CD4-positive, alpha-beta T cell (primary cell): ENCODE data around the gene XKR7. TPM values are rescaled to one million over a fixed set of nuclear protein-coding genes. Genes with fewer than 3 reads are reported as not detected.
"Not testable (repeated sequence)": the region's sequence is repeated elsewhere in the genome, so short reads cannot be mapped to it uniquely, and the experiment has no call there.

ENCODE experiments used
- ATAC-seq: fragments of 200-7000 bp; cut with Tn5 transposase; one replicate; pipeline ENCODE4 v1.10.0; 2022; ENCODE audit warnings: mild to moderate bottlenecking; ENCODE audit not compliant: poor library complexity
- CTCF ChIA-PET: fragments of 350-600 bp; sonication (Branson Sonifier 250); formaldehyde crosslinking; loops from one replicate; lab custom pipeline; 2021; ENCODE audit warnings: antibody characterized with exemption, inconsistent platforms; lab: Charles Lee
- POLR2A ChIA-PET: fragments of 350-600 bp; sonication (Branson Sonifier 250); formaldehyde crosslinking; loops from one replicate; lab custom pipeline; 2021; ENCODE audit warnings: antibody characterized with exemption, inconsistent platforms; lab: Charles Lee
- DNase-seq, 14 experiments: peaks; one replicate each; pipeline ENCODE4 v3.0.0-alpha.2; 2013 to 2020; ENCODE audit warnings: mixed read lengths in 2 of 14
- H3K27ac ChIP-seq, 2 donors: one replicate each; pipeline versions ENCODE4 v1.5.1 to v1.7.0; 2013; ENCODE audit warnings: low read length in 2 of 2, low read depth in 1 of 2, mild to moderate bottlenecking in 1 of 2
- H3K27me3 ChIP-seq, 2 experiments: 1 replicate in 1 of 2; 2 replicates in 1 of 2; pipeline versions ENCODE4 v1.6.1 to v1.7.0; 2013; ENCODE audit warnings: low read length in 2 of 2, control low read depth in 1 of 2, mild to moderate bottlenecking in 1 of 2, moderate library complexity in 1 of 2; ENCODE audit not compliant: insufficient read depth in 2 of 2, control insufficient read depth in 1 of 2
- H3K36me3 ChIP-seq: one replicate; pipeline ENCODE4 v1.6.1; 2013; ENCODE audit warnings: low read length, control low read depth; ENCODE audit not compliant: insufficient read depth
- H3K4me1 ChIP-seq: one replicate; pipeline ENCODE4 v1.6.1; 2013; ENCODE audit warnings: low read length, control low read depth; ENCODE audit not compliant: insufficient read depth
- H3K4me3 ChIP-seq: one replicate; pipeline ENCODE4 v1.5.1; 2013; ENCODE audit warnings: mild to moderate bottlenecking, low read length, moderate library complexity
- H3K9me3 ChIP-seq, 2 experiments: 1 replicate in 1 of 2; 2 replicates in 1 of 2; pipeline versions ENCODE4 v1.6.1 to v1.7.0; 2013; ENCODE audit warnings: low read length in 2 of 2, mild to moderate bottlenecking in 2 of 2, control low read depth in 1 of 2, moderate library complexity in 1 of 2; ENCODE audit not compliant: control insufficient read depth in 1 of 2, insufficient read depth in 1 of 2
- H3K27ac Mint-ChIP-seq: one replicate; pipeline ENCODE4 v1.8.0; 2020; ENCODE audit warnings: mixed read lengths
- H3K27me3 Mint-ChIP-seq: one replicate; pipeline ENCODE4 v1.8.0; 2021; ENCODE audit warnings: mixed read lengths
- H3K36me3 Mint-ChIP-seq: one replicate; pipeline ENCODE4 v1.8.0; 2021; ENCODE audit warnings: low read depth, mixed read lengths
- H3K4me1 Mint-ChIP-seq: one replicate; pipeline ENCODE4 v1.8.0; 2021; ENCODE audit warnings: low read depth, mixed read lengths
- H3K4me3 Mint-ChIP-seq: one replicate; pipeline ENCODE4 v1.8.0; 2020; ENCODE audit warnings: mild to moderate bottlenecking, mixed read lengths
- H3K9me3 Mint-ChIP-seq: one replicate; pipeline ENCODE4 v1.8.0; 2020; ENCODE audit warnings: mixed read lengths
- intact Hi-C, 2 experiments: fragments of 100-400 bp; cut with DNase I in 1 of 2; cut with micrococcal nuclease in 1 of 2; formaldehyde crosslinking; loops; one replicate each; pipeline versions ENCODE4 v1.15.1 to v1.9.0; 2023 to 2025; cut with DNase I, micrococcal nuclease
- total RNA-seq, 174 experiments: library from RNA in 2 of 174; stranded (reverse) in 2 of 174; gene quantifications; one replicate each; pipeline ENCODE4 v1.2.3 and lab custom pipeline; 2021 to 2026
- TF ChIP-seq, protein P1 (sequence below): fragments of 200-600 bp; IDR thresholded peaks from one replicate; pipeline ENCODE4 v1.8.0; 2022; ENCODE audit warnings: antibody characterized with exemption, mild to moderate bottlenecking

The XKR7 gene
- total RNA-seq, 2 experiments from 2014 or later: not detected

DNA sequence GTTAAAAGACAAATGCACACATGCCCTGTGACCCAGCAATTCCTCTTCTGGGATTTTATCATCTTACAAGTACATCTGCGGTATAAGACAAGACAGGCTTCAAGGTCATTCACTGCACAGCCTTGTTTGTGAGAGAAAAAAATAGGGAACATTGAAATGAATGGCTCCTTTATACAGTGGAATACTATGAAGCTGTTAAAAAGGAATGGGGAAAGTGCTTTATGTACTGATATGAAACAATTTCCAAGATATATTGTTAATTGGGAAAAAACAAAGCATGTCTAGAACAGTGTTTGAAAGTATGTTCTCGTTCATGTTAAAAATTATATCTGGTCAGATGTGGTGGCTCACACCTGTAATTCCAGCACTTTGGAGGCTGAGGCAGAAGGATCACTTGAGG is 41.5 kb upstream of the XKR7 start:
- CTCF ChIA-PET: interaction anchor here (0.5 kb wide), 1 partner anchor 21 kb away, joined by 3 read pairs; no protein-coding TSS in a partner anchor
- no peak for ATAC-seq

DNA sequence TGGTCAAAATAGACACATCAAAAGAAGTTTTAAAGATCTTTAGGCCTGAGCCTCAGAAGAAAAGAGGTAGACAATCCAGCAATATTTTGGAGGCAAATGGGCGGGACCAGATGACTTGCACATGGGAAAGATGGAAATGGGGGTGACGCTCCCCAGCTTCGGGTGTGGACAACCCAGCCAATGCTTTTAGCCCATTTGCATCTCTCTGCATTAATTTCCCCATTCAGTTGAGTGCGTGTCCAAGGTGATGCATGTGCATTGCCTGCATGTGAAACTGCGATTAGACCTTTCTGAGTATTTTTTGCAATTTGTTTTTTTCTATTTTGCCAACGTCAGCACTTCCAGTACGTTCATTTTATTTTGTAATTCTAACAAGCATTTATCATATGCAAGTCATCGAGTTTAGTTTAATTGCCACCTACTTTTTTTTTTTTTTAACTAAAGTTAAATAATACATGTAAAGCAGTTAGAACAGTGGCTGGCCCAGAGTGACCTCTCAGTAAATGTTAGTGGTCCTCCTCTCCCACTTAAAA is 40.3 kb upstream of the XKR7 start:
- Mint-ChIP-seq H3K4me3 (no peak overlapping the region), H3K27ac (no peak overlapping the region), H3K27me3 (peaks cover 39% of the 10 kb centered on the region), H3K9me3 (no peaks in the 10 kb centered on the region), H3K36me3 (no peaks in the 10 kb centered on the region), H3K4me1 (no peaks in the 10 kb centered on the region)
- ChIA-PET CTCF (no interaction called here), POLR2A (no interaction called here)
- H3K4me3 ChIP-seq: no peak overlapping the region
- no peaks in the 10 kb centered on the region for H3K9me3 ChIP-seq
- DNase-seq (no peak), ATAC-seq (no peak)
- TF ChIP-seq, protein P1, sequence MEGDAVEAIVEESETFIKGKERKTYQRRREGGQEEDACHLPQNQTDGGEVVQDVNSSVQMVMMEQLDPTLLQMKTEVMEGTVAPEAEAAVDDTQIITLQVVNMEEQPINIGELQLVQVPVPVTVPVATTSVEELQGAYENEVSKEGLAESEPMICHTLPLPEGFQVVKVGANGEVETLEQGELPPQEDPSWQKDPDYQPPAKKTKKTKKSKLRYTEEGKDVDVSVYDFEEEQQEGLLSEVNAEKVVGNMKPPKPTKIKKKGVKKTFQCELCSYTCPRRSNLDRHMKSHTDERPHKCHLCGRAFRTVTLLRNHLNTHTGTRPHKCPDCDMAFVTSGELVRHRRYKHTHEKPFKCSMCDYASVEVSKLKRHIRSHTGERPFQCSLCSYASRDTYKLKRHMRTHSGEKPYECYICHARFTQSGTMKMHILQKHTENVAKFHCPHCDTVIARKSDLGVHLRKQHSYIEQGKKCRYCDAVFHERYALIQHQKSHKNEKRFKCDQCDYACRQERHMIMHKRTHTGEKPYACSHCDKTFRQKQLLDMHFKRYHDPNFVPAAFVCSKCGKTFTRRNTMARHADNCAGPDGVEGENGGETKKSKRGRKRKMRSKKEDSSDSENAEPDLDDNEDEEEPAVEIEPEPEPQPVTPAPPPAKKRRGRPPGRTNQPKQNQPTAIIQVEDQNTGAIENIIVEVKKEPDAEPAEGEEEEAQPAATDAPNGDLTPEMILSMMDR: no peak
- no peaks in the 10 kb centered on the region for H3K4me1 ChIP-seq
- peaks cover 7 to 12% of the 10 kb centered on the region in 2 experiments for H3K27me3 ChIP-seq
- H3K27ac ChIP-seq: no peak overlapping the region
- intact Hi-C loops: no loop called here
- no peaks in the 10 kb centered on the region for H3K36me3 ChIP-seq

More for the DNA sequence above, 41.5 kb upstream of the XKR7 start:
- Mint-ChIP-seq H3K27me3 (peaks cover 44% of the 10 kb centered on the region), H3K4me3 (no peak overlapping the region), H3K4me1 (no peaks in the 10 kb centered on the region), H3K9me3 (no peaks in the 10 kb centered on the region), H3K27ac (no peak overlapping the region), H3K36me3 (no peaks in the 10 kb centered on the region)
- H3K4me1 ChIP-seq: no peaks in the 10 kb centered on the region
- H3K27ac ChIP-seq: no peak overlapping the region
- H3K36me3 ChIP-seq: no peaks in the 10 kb centered on the region
- no peaks in the 10 kb centered on the region for H3K9me3 ChIP-seq
- peaks cover 7 to 12% of the 10 kb centered on the region in 2 experiments for H3K27me3 ChIP-seq
- POLR2A ChIA-PET: no interaction called here
- no peak overlapping the region for H3K4me3 ChIP-seq
- intact Hi-C loops: no loop called here
- TF ChIP-seq, protein P1: no peak
- no peak for DNase-seq

DNA sequence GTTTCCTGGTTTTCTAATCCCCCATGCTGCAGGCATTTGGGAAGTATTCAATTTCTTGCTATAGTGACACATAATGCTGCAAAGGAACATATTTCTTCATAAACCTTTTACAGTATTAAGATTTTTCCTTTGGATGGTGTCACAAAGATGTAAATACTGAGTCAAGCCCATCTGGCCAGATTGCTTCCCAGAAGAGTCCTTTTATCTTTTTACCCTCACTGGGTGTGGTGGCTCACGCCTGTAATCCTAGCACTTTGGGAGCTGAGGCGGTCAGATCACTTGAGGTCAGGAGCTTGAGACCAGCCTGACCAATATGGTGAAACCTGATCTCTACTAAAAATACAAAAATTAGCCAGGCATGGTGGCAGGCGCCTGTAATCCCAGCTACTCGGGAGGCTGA is 38.3 kb upstream of the XKR7 start:
- H3K27me3 ChIP-seq: peaks cover 5 to 12% of the 10 kb centered on the region in 2 experiments
- H3K4me1 Mint-ChIP-seq, H3K4me1 ChIP-seq, POLR2A ChIA-PET, H3K4me3 Mint-ChIP-seq, H3K9me3 Mint-ChIP-seq, H3K27ac ChIP-seq, H3K36me3 ChIP-seq, ATAC-seq, H3K4me3 ChIP-seq, H3K36me3 Mint-ChIP-seq, H3K27ac Mint-ChIP-seq, CTCF ChIA-PET, intact Hi-C loops, DNase-seq, H3K9me3 ChIP-seq: not testable (repeated sequence)
- H3K27me3 Mint-ChIP-seq: peaks cover 30% of the 10 kb centered on the region

DNA sequence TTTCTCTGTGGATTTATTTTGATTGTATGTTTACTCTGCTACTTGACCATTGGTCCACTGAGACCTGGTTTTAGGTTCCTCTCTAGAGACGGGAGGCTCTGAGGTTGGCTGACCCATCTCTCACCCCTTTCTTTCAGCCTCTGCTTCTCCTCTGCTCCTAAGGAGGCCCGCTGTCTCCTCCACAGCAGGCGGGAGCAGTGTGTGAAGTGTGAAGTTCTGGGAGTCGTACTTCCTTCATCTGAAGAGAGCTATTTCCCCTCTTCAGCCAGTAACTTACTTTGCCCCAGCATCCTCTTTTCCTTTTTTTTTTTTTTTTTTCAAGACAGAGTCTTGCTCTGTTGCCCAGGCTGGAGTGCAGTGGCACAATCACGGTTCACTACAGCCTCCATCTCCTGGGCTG is 37.2 kb upstream of the XKR7 start:
- DNase-seq (no peak), ATAC-seq (no peak)
- ChIA-PET POLR2A (no interaction called here), CTCF (interaction anchor here (0.6 kb wide), 1 partner anchor 168 kb away, joined by 4 read pairs; no protein-coding TSS in a partner anchor)
- no peaks in the 10 kb centered on the region for H3K36me3 ChIP-seq
- H3K9me3 ChIP-seq: no peaks in the 10 kb centered on the region
- H3K27me3 ChIP-seq: peaks cover 0 to 9% of the 10 kb centered on the region in 2 experiments
- TF ChIP-seq, protein P1: no peak
- Mint-ChIP-seq H3K27me3 (peaks cover 24% of the 10 kb centered on the region), H3K9me3 (no peaks in the 10 kb centered on the region), H3K4me1 (no peaks in the 10 kb centered on the region), H3K36me3 (no peaks in the 10 kb centered on the region), H3K4me3 (no peak overlapping the region), H3K27ac (no peak overlapping the region)
- H3K4me1 ChIP-seq: no peaks in the 10 kb centered on the region
- H3K27ac ChIP-seq: no peak overlapping the region
- H3K4me3 ChIP-seq: no peak overlapping the region
- intact Hi-C loops: no loop called here
